Esophagus muscularis mucosa (tissue), 4 donors: ENCODE results near the gene RAB9B. TPM values are rescaled to one million over a fixed set of nuclear protein-coding genes. Genes with fewer than 3 reads are reported as not detected.
A peak's percentile ranks its signal among the peaks of the same experiment; 100 is the strongest.

Experiments used
- DNase-seq: peaks from one replicate; pipeline ENCODE4 v3.0.0-alpha.2; 2017; ENCODE audit errors: extremely low spot score
- H3K27ac ChIP-seq, 4 donors: fragments of 200-600 bp; sonication (generic); replicated peaks in 1 of 4; 1 replicate in 3 of 4; 2 replicates in 1 of 4; pipeline ENCODE4 v1.5.1; 2016 to 2019; ENCODE audit warnings: mild to moderate bottlenecking in 1 of 4
- H3K27me3 ChIP-seq, 4 donors: fragments of 200-600 bp; sonication (generic); one replicate each; pipeline versions ENCODE4 v1.5.1 to v1.6.0; 2016 to 2019
- H3K36me3 ChIP-seq, 4 donors: fragments of 200-600 bp; sonication (generic); one replicate each; pipeline ENCODE4 v1.5.1; 2016 to 2019
- H3K4me1 ChIP-seq, 4 donors: fragments of 200-600 bp; sonication (generic); one replicate each; pipeline ENCODE4 v1.5.1; 2016 to 2019
- H3K4me3 ChIP-seq, 4 donors: fragments of 200-600 bp; sonication (generic); 1 replicate in 2 of 4; 2 replicates in 2 of 4; pipeline ENCODE4 v1.5.1; 2016 to 2019; ENCODE audit warnings: mild to moderate bottlenecking in 4 of 4, moderate library complexity in 1 of 4
- H3K9me3 ChIP-seq, 4 donors: fragments of 200-600 bp; sonication (generic); 1 replicate in 3 of 4; 2 replicates in 1 of 4; pipeline ENCODE4 v1.5.1; 2016 to 2019
- EP300 ChIP-seq: sonication (generic); formaldehyde crosslinking; IDR thresholded peaks from one replicate; pipeline ENCODE4 v1.6.1; 2017; ENCODE audit warnings: antibody characterized with exemption
- POLR2A ChIP-seq: fragments of 450-650 bp; IDR thresholded peaks from one replicate; pipeline ENCODE4 v1.6.1; 2017; ENCODE audit warnings: antibody characterized with exemption, moderate library complexity, mild to moderate bottlenecking, low read depth
- POLR2AphosphoS5 ChIP-seq, 2 donors: sonication (generic); formaldehyde crosslinking; IDR thresholded peaks; one replicate each; pipeline ENCODE4 v1.6.1; 2017; ENCODE audit warnings: antibody characterized with exemption in 2 of 2
- WGBS: methylation state at CpG from one replicate; pipeline ENCODE4 v1.1.5; 2018; 5-methylcytosine and 5-hydroxymethylcytosine counted together
- intact Hi-C: fragments of 100-400 bp; cut with DNase I; formaldehyde crosslinking; loops from one replicate; pipeline ENCODE4 v1.15.1; 2023
- total RNA-seq, 4 donors: library from RNA; depleted of rRNA; stranded (reverse); fragments of >200 nt; gene quantifications; one replicate each; pipeline versions ENCODE4 v1.1.0 to v1.2.1, GENCODE V29; 2016
- TF ChIP-seq, protein P1 (sequence below), 3 experiments: fragments of 200-600 bp in 2 of 3; fragments of 450-650 bp in 1 of 3; sonication (generic) in 2 of 3; IDR thresholded peaks; one replicate each; pipeline ENCODE4 v1.5.1; 2017 to 2019; ENCODE audit warnings: antibody characterized with exemption in 3 of 3, mild to moderate bottlenecking in 2 of 3, moderate library complexity in 1 of 3

Gene RAB9B, protein sequence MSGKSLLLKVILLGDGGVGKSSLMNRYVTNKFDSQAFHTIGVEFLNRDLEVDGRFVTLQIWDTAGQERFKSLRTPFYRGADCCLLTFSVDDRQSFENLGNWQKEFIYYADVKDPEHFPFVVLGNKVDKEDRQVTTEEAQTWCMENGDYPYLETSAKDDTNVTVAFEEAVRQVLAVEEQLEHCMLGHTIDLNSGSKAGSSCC
- total RNA-seq = 10 to 100 TPM in 3 of 4 donors, 1 to 10 TPM in 1; 8.9 to 13.6 (median 11.1) TPM

DNA sequence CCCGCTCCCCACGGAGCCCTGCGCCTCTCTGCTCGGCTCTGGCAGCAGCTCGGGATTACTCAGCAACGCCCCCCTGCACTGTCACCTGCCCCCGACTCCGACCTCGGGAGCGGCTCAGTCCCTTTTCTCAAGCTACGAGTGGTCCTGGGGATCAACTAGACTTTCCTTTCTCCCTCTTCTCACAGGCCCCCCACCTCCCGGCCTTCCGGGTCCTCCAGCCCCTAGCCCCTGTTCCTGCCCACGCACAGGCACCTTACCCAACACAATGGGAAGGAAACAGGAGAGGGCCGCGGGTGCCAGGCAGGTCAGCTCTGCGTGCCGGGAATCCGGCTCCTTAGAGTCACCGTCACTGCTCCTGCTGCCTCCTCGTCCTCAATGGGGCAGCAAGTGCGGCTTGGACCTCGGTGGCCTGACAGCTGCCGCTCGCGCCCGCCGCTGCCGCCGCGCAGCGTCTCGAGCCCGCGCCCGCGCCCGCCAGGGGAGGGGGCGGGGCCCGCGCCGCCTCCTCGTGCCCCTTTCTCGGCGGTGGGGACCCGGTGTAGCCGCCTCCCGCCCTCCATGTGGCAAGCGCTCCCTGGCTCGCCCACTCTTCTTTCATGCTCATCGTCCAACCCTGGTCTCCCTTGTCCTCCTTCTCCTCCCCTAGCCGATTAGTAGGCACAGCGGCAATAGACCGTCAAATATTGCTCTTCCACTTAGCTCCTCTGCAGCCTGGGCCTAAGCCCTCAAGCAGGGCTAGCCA lies at the start of gene RAB9B:
RAB9B (minus strand) TSS at position 455 of the 742 bp plus-strand sequence. CDS start 6,473 bp downstream, outside the sequence.
- Histone ChIP-seq H3K4me3 (peak within 1 kb of the TSS; percentile 64 to 72 (median 67)), H3K27ac (peak within 1 kb of the TSS; percentile 82 to 90 (median 87)), H3K36me3 (no peaks in the 10 kb centered on the region), H3K27me3 (no peaks in the 10 kb centered on the region), H3K9me3 (no peaks in the 10 kb centered on the region), H3K4me1 (peaks cover 0 to 20% (median 17%) of the 10 kb centered on the region in 4 donors)
- DNase-seq = peak; percentile 91
- TF ChIP-seq EP300 = no peak
- TF ChIP-seq POLR2A = no peak
- TF ChIP-seq POLR2AphosphoS5 (IDR thresholded peaks at IDR 0.05) = peak in 1 of 2 donors; percentile 2
- intact Hi-C loops = no loop called here
- whole genome bisulfite sequencing = 13% methylated on average over 31 of the region's 54 CpGs

DNA sequence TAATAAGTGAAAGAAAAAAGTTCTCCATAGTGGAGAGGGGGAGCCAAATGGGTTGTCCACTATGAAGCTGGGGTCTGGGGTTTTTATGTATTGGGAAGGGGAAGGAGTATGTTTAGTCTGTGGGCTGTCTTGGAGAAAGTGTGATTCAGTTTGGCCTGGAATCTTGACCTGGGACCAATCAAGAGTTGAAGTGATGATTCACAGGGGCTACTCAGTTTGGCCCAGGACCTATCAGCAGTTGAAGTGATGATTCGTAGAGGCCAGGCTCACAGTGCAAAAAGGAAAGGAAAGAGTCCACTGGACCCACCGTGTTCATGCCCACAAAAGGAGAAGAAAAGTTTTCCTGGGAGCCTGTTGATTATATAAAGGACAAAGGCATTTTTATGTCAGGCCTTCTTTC lies 47.3 kb upstream of the RAB9B start:
- Histone ChIP-seq H3K9me3 (no peaks in the 10 kb centered on the region), H3K27me3 (no peaks in the 10 kb centered on the region), H3K4me1 (no peaks in the 10 kb centered on the region), H3K36me3 (no peaks in the 10 kb centered on the region), H3K27ac (no peak overlapping the region), H3K4me3 (no peak overlapping the region)
- intact Hi-C loops = no loop called here
- DNase-seq = no peak
- 70% methylated on average over 2 of the region's 2 CpGs for WGBS
- TF ChIP-seq POLR2AphosphoS5 (IDR thresholded peaks at IDR 0.05) (no peak), EP300 (no peak), POLR2A (no peak)
- TF ChIP-seq, protein P1, sequence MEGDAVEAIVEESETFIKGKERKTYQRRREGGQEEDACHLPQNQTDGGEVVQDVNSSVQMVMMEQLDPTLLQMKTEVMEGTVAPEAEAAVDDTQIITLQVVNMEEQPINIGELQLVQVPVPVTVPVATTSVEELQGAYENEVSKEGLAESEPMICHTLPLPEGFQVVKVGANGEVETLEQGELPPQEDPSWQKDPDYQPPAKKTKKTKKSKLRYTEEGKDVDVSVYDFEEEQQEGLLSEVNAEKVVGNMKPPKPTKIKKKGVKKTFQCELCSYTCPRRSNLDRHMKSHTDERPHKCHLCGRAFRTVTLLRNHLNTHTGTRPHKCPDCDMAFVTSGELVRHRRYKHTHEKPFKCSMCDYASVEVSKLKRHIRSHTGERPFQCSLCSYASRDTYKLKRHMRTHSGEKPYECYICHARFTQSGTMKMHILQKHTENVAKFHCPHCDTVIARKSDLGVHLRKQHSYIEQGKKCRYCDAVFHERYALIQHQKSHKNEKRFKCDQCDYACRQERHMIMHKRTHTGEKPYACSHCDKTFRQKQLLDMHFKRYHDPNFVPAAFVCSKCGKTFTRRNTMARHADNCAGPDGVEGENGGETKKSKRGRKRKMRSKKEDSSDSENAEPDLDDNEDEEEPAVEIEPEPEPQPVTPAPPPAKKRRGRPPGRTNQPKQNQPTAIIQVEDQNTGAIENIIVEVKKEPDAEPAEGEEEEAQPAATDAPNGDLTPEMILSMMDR (IDR thresholded peaks at IDR 0.05) = no peak

DNA sequence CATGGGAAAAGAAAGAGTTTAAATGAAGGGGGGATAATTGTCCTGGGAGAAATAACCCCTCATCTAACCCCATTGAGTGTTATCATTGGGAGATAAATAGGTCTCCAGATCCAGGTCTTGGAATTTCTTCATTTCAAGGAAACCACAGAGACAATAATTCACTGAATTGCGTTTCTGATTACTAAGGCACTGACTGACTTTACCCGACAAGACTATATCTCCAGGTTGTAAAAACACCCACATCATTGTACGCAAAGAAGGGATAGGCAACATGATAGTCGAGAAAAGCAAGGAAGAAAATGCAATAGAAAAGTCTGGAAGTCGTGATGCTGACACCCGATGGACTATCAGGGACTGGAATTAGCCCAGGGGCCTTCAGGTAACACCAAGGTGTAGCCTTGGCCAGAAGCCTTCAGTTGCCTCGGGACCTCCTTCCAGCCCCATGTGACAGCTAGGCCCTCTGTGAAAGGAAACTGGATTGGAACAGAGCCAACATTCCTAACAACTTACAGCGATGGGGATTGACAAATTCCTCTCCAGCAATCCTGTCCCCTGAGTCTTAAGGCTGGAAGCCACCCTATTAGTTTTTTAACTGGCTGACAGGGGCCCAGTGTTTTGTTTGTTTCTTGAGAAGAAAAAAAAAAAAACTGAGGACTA lies 46.5 kb upstream of the RAB9B start:
- no peak for DNase-seq
- no peak overlapping the region for H3K4me3 ChIP-seq
- H3K27ac ChIP-seq = no peak overlapping the region
- H3K27me3 ChIP-seq = no peaks in the 10 kb centered on the region
- intact Hi-C loops = no loop called here
- WGBS = 68% methylated on average over 8 of the region's 8 CpGs
- no peaks in the 10 kb centered on the region for H3K4me1 ChIP-seq
- no peaks in the 10 kb centered on the region for H3K9me3 ChIP-seq
- H3K36me3 ChIP-seq = no peaks in the 10 kb centered on the region
- TF ChIP-seq, protein P1 (IDR thresholded peaks at IDR 0.05) = no peak
- TF ChIP-seq POLR2AphosphoS5 (IDR thresholded peaks at IDR 0.05) = no peak
- TF ChIP-seq POLR2A = no peak
- no peak for TF ChIP-seq EP300

DNA sequence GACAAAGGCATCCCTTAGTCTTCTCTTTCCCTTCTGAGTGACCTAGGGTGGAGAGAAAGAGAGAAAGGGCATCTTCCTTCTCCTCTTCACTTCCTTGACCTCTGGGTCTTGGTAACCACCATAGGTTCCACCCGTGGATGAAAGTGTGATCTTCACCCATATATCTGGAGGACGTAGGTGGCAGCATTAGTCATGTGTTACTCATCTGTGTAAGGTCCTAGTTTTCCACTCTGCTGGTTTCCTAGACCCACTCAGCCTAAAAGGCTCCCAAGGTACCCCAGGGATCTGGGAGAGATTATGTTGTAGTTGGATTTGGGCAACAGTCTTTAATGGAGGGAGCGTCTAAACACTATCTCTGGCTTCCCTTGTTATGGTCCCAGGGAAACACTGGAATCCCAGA lies 45.5 kb upstream of the RAB9B start:
- intact Hi-C loops = no loop called here
- no peak overlapping the region for H3K27ac ChIP-seq
- no peaks in the 10 kb centered on the region for H3K27me3 ChIP-seq
- H3K4me3 ChIP-seq = no peak overlapping the region
- WGBS = 68% methylated on average over 3 of the region's 3 CpGs
- no peaks in the 10 kb centered on the region for H3K4me1 ChIP-seq
- TF ChIP-seq, protein P1 (IDR thresholded peaks at IDR 0.05) = no peak
- TF ChIP-seq POLR2A (no peak), POLR2AphosphoS5 (IDR thresholded peaks at IDR 0.05) (no peak), EP300 (no peak)
- H3K9me3 ChIP-seq = no peaks in the 10 kb centered on the region
- DNase-seq = no peak
- H3K36me3 ChIP-seq = no peaks in the 10 kb centered on the region
